PFSK-1 (cell line): ENCODE results near the gene PTPRJ.

ENCODE experiments used
- FOXP2 ChIP-seq: optimal IDR thresholded peaks from 2 replicates; pipeline ENCODE3; 2011; ENCODE audit warnings: borderline replicate concordance, control low read depth, inconsistent platforms; ENCODE audit not compliant: insufficient read depth; ENCODE audit errors: extremely low read length, extremely low read depth
- POLR2AphosphoS5 ChIP-seq: IDR thresholded peaks from 2 replicates; pipeline ENCODE4 v1.6.1; 2012; ENCODE audit warnings: low read depth, mild to moderate bottlenecking, control low read depth, low read length, moderate library complexity
- REST ChIP-seq, 2 experiments: IDR thresholded peaks; 2 replicates each; pipeline versions ENCODE4 v1.6.1 to v1.8.0; 2011 to 2012; ENCODE audit warnings: low read depth in 2 of 2, low read length in 2 of 2, control low read depth in 1 of 2, inconsistent platforms in 1 of 2, mild to moderate bottlenecking in 1 of 2, moderate library complexity in 1 of 2; ENCODE audit not compliant: insufficient read depth in 1 of 2
- SIN3A ChIP-seq: IDR thresholded peaks from 2 replicates; pipeline ENCODE4 v1.6.1; 2012; ENCODE audit warnings: mild to moderate bottlenecking, low read length, moderate library complexity, borderline replicate concordance; ENCODE audit not compliant: insufficient read depth
- TAF1 ChIP-seq: IDR thresholded peaks from 2 replicates; pipeline ENCODE4 v1.6.1; 2012; ENCODE audit warnings: low read length, control low read depth, borderline replicate concordance; ENCODE audit not compliant: insufficient read depth

GRCh38 chr11:47981667-47982404, 1.5 kb downstream of the PTPRJ start:
- TF ChIP-seq POLR2AphosphoS5: no peak
- TF ChIP-seq TAF1: no peak
- TF ChIP-seq REST (IDR thresholded peaks at IDR 0.05; ENCODE audit: insufficient read depth in 1 of 2, low read depth in 2 of 2, low read length in 2 of 2): no peak
- no peak for TF ChIP-seq SIN3A
- TF ChIP-seq FOXP2: no peak
